Ishikawa (cell line): Measurements from ENCODE around the gene IMMP2L.

Experiments used
- CEBPB ChIP-seq: IDR thresholded peaks from 2 replicates; pipeline ENCODE4 v1.6.1; 2012
- CREB1 ChIP-seq: IDR thresholded peaks from 2 replicates; pipeline ENCODE4 v1.6.1; 2012; ENCODE audit warnings: low read depth
- EGR1 ChIP-seq: IDR thresholded peaks from 2 replicates; pipeline ENCODE4 v1.6.1; 2012
- EP300 ChIP-seq: IDR thresholded peaks from 2 replicates; pipeline ENCODE4 v1.6.1; 2012; ENCODE audit warnings: borderline replicate concordance
- FOXM1 ChIP-seq: IDR thresholded peaks from 2 replicates; pipeline ENCODE4 v1.6.1; 2012; ENCODE audit warnings: low read depth, borderline replicate concordance
- RAD21 ChIP-seq: IDR thresholded peaks from 2 replicates; pipeline ENCODE4 v1.6.1; 2012; ENCODE audit warnings: low read depth
- REST ChIP-seq: IDR thresholded peaks from 2 replicates; pipeline ENCODE4 v1.6.1; 2012; ENCODE audit warnings: low read depth, mild to moderate bottlenecking
- TAF1 ChIP-seq: IDR thresholded peaks from 2 replicates; pipeline ENCODE4 v1.6.1; 2012; ENCODE audit warnings: low read depth, mild to moderate bottlenecking
- TCF12 ChIP-seq: IDR thresholded peaks from 2 replicates; pipeline ENCODE4 v1.6.1; 2012; ENCODE audit warnings: low read depth
- YY1 ChIP-seq: IDR thresholded peaks from 2 replicates; pipeline ENCODE4 v1.6.1; 2012; ENCODE audit warnings: low read depth
- ZBTB7A ChIP-seq: IDR thresholded peaks from 2 replicates; pipeline ENCODE4 v1.6.1; 2012; ENCODE audit warnings: low read depth
- TF ChIP-seq, protein P1 (sequence below): IDR thresholded peaks from 2 replicates; pipeline ENCODE4 v1.6.1; 2012
- TF ChIP-seq, protein P2 (sequence below): IDR thresholded peaks from 2 replicates; pipeline ENCODE4 v1.6.1; 2012

DNA sequence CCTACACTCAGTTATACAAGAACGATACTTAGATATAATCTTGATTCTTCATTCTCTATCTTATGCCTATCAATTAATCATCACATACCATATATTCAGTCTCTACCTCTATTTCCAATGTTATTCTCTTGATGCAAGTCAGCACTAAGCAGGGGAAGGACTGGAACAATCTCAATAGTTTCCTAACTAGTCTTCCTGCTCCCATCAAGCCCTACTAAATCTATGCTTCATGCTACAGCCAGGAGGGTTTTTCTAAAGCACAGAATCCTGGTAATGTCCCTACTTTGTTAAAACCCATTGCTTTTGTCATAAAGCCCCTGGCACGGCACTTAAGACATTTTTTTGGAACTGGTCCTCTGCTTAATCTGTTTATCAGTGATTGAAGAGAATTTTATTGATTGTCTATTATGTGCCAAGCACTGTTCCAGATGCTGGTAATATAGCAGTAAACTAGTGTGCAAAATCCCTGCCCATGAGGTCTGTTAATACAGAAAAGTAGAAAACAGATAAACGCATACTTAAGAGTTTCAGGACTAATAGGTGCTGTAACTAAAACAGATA, 794.7 kb downstream of the IMMP2L start:
- TF ChIP-seq CREB1 (no peak), TCF12 (no peak), EP300 (no peak), RAD21 (no peak), YY1 (no peak), TAF1 (no peak), EGR1 (no peak), CEBPB (no peak), REST (no peak), FOXM1 (no peak), ZBTB7A (no peak)
- TF ChIP-seq, protein P1, sequence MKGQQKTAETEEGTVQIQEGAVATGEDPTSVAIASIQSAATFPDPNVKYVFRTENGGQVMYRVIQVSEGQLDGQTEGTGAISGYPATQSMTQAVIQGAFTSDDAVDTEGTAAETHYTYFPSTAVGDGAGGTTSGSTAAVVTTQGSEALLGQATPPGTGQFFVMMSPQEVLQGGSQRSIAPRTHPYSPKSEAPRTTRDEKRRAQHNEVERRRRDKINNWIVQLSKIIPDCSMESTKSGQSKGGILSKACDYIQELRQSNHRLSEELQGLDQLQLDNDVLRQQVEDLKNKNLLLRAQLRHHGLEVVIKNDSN = no peak
- TF ChIP-seq, protein P2, sequence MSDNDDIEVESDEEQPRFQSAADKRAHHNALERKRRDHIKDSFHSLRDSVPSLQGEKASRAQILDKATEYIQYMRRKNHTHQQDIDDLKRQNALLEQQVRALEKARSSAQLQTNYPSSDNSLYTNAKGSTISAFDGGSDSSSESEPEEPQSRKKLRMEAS = no peak
